Measurements from ENCODE around the gene VSTM2L.

VSTM2L gene

DNA sequence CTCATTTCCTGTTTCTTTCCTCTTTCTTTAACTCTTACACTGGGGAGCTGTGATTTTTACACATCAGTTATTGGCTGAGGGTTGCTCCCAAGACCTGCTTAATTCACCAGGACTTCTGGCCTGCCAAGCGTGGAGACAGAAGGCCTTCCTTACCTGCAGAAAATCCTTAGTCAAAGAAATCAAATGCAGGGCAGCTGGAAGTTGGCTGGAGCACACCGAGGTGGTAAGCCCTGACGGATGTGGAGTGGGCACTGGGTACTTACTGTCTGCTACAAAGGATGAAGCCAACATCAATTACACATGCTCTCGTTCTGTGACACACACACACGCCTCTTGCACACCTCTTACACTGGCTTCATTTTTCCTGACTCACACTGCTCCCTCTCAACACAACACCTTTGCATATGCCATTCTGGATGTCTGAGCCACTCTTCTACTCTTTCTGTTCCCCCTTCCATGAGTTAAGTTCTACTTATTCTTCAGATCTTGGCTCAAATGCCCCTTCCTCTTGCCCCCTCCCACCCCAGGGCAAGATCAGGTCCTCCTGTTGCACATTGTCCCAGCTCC is 68.7 kb downstream of the VSTM2L start:
- no peak for DNase-seq

GRCh38 chr20:37972256-37973058 is 69.5 kb downstream of the VSTM2L start:
- no peak for DNase-seq

DNA sequence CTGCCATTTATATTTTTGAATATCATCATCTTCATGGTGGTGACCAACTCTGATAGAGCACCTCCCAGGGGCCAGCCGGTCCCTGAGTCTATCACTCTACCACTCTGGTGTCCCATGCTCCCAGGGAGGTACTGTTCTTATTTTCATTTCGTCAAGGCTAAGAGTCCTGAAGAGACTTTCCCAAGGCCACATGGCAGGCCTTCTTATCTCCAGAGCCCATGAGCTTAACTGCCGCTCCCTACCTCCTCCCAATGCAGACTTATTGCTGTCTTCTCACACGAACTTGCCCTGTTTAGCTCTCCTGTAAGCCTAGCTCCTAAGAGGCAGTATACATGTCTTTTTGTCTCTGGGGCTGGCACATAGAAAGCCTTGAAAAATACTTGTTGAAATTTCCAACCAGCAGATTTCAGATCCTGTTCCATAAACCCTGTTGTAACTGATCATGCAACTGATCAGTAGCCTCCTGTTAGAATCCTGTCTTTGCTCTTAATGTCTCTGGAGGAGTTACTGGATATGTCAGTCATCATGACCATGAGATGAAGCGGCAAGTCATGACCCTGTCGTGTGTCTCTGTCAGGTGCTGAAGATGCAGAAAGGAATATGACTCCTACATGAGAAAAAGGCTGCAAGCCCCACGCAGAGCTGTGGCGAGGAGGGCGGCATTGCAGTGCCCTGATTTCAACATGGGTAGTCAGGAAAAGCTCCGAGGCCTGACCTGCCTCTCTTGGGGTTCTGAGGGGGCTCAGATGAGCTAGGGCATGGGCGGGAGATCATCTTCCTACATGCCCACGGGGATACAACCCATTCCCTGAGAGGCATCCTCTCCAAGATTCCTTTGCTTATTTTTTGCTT is 70.4 kb downstream of the VSTM2L start:
- DNase-seq, result peak; percentile 94

- DNase-seq, result no peak
Observed at GRCh38 chr20:37976887-37977286, 74.0 kb downstream of the VSTM2L start.

DNA sequence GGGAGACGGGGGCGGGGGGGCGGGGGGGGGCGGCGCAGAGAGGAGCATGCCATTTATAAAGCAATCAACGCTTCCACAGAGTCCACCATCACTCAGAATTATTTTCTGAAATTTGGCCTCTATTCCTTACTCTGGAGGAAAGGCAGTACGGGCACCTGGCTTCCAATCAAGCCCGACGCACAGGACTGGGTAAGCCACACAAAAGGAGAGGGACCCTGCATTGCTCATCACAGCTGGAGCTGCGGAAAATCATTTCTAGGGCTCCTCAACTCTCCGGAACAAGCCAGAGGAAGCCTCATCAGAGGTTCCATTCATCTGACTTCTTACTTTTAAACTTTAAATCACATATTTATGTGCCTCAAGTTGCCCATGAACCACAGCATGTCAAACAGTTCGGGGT is 74.4 kb downstream of the VSTM2L start:
- no peak for DNase-seq

- no peak for DNase-seq
Observed at GRCh38 chr20:37977786-37978185, 74.9 kb downstream of the VSTM2L start.

GRCh38 chr20:37979021-37979985 is 76.4 kb downstream of the VSTM2L start:
- DNase-seq, result no peak

- DNase-seq, result no peak
Observed at GRCh38 chr20:37980383-37980782, 77.5 kb downstream of the VSTM2L start.

DNA sequence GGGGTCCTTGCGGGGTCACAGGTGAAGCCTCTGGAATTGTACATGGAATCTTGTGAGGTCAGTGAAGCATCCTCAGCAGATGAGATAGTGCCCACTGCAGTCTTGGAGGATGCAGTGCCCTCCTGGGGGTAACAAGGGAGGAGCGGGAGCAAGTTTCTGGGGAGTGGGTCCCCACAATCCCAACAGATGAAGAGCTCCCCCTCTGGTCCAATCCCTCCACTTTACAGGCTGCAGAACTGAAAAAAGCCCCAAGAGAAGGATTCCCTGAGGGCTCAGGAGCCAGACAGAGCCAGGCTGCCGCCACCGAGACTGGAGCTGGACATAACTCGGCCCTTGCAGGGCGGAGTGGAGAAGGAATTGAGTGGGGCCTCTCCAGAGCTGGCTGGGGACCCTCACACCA is 77.9 kb downstream of the VSTM2L start:
- no peak for DNase-seq

- no peak for DNase-seq
Observed at GRCh38 chr20:37981568-37981967, 78.6 kb downstream of the VSTM2L start.

DNA sequence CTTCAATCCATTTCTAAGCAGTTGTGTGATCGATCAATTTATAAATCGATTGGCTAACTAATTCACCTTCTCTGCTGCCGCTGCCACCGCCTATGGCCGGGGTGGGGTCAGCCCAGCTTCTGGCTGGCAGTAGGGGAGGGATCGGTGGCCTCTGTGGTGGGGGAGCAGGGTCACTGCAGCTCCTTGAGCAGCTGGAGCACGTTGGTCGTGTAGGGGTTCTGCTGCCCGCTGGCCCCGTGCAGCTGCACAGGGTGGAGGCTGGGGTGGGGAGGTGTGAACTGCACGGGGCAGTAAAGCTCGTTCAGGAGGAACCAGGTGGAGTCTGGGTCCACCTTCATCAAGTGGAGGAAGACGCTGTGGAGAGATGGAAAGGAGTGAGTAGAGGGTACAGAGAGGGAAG is 80.4 kb downstream of the VSTM2L start:
- DNase-seq, result no peak

GRCh38 chr20:37984018-37984785 is 81.3 kb downstream of the VSTM2L start:
- no peak for DNase-seq

- DNase-seq, result no peak
Observed at GRCh38 chr20:37986044-37986858, 83.3 kb downstream of the VSTM2L start.

DNA sequence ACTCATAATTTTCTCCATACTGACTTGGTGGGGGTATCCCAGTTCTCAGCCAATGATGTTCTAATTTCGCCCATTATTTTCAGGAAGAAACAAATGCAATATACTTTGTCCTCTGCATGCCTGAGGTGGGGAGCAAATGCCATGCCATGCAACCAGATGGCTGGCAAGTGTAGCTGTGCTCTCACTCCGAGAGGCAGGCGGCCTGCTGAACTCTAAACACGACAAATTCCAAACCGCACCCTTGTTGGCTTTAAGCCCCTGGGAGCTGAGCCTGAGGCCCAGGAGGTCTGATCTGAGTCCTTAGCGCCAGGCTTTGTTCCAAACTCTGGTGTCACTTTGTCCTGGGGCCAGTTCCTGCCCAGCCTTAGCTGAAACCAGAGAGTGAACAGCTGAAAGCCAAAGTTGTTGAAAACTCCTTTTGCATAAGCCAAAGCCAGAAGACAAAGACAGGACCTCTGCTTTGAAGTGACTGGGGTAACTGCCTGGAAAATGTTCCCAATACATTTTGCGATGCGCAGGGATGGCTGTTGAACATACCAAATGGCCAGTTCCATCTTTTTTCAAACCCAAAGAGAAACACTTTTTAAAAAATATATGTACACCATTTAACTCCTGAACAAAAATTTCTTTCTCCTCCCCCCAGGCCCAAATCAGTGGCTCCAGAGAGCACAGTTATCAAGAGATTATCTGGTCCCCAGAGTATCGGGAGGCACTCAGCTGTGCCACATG is 84.1 kb downstream of the VSTM2L start:
- no peak for DNase-seq

DNA sequence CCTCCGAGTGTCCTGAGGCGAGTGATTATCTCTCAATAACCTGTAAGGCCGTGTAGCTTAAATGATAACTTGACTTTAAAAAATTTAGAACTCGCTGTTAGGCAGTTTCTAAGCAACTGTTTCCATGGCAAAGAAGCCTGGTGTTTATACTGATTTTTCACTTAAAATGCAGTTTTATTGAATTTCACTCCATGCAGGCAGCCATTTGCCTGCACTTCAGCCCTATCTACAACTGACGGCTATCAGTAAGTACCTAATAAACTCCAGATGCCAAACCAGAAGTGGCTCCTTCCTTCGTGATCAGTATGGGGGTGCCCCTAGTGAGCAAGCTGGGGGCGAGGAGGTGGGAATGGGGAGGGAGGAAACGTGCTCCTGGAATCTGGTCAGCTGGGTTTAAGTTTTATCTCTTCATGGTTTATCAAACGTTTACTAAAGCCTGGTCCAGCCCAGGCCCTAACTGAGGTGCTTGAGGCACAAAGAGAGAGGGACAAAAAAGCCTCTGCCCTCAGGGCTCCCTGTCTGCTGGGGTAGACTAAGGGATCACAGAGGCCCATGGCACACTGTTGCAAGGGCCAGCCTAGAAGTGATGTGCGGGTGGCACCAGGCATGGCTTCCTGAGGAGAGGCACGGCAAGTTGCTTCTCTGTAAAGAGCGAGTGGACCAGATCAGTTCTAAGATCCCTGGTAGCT is 84.8 kb downstream of the VSTM2L start:
- DNase-seq, result peak; percentile 85

DNA sequence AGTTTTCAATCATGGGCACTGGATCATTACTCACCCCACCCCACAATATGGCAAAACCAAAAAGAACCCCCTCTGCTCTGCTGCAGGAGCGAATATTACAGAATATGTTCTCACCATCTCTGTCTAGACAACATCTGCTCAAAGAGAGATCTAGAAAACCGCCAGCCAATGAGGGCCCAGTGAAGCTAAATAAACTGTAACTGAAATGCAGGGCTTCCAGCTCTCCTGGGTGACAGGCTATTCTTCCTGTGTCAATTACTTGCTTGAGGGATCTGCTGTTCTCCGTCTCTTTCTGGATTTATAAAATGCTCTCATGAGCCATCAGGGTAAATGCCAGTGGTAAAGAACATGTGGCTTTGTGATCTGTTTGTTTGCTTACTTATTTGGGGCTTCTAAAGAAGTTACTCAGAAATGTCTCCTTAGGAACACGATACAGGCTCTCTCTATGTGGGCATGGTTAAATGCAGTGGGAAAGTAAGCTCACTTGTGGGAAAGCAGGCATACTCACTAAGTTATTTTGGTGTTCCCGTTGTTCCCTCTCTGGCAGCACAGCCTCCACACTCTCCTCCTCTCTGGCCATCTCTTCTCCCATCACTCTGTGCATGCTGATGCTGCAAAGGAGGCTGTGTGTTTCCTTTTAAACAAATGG is 85.5 kb downstream of the VSTM2L start:
- DNase-seq, result no peak

GRCh38 chr20:37989601-37990295 is 86.8 kb downstream of the VSTM2L start:
- no peak for DNase-seq

DNA sequence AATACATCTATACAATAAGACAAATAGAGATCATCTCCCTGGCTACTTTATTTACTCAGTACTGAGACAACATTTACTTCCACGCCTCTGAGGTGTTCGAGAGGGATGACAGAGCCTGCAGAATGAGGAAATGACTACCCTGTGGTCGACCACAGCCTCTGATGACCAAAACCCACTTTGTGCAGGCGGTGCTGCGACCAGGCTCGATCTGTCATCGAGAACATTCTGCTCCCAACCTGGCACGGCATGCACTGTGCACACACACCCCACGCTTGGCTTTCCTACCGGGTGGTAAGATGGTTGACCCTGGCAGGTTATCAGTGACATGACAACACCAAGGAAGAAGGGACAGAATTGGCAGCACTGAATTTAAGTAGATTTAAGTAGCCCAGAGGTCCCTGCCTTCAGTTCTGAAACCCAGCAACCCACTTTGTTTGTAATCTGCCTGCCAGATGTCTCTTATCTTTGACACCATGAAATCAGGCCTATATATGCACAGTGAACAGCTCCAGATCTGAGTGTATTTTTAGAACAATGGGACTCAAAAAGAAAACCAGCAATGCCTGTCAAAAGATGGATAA is 87.7 kb downstream of the VSTM2L start:
- peak; percentile 76 for DNase-seq

All from hematopoietic multipotent progenitor cell treated with erythropoietin and hydrocortisone succinate and interleukin-3 and kit ligand, for 8 days (in vitro differentiated cells).